OCI-LY1 (cell line): Measurements from ENCODE around the gene SYNDIG1.

Experiments used
- CTCF ChIP-seq: fragments of 200-600 bp; sonication (generic), shearing (Covaris generic); IDR thresholded peaks from 2 replicates; pipeline ENCODE4 v1.5.1; 2017; ENCODE audit warnings: mild to moderate bottlenecking, antibody characterized with exemption, low read length, moderate library complexity, mixed read lengths
- EZH2 ChIP-seq: fragments of 200-600 bp; sonication (generic), shearing (Covaris generic); IDR thresholded peaks from 2 replicates; pipeline ENCODE4 v1.8.0; 2017; ENCODE audit warnings: borderline replicate concordance, mixed run types, mild to moderate bottlenecking, antibody characterized with exemption, low read length, moderate library complexity, mixed read lengths

- no peak for TF ChIP-seq CTCF
- TF ChIP-seq EZH2 = no peak
Measured at GRCh38 chr20:24676353-24676977, 207.0 kb downstream of the SYNDIG1 start.
